Left lung (tissue), 10 donors: Measurements from ENCODE around the gene MAPK8IP3. TPM values are rescaled to one million over a fixed set of nuclear protein-coding genes. Genes with fewer than 3 reads are reported as not detected.

Experiments
- ATAC-seq: fragments of 200-7000 bp; cut with Tn5 transposase; one replicate; pipeline ENCODE4 v1.9.1; 2020; ENCODE audit warnings: moderate library complexity
- DNase-seq, 4 donors: peaks; one replicate each; pipeline ENCODE4 v3.0.0-alpha.2; 2013 to 2020
- H3K27ac ChIP-seq, 2 donors: fragments of 200-600 bp; sonication (generic) in 1 of 2; one replicate each; pipeline versions ENCODE4 v1.5.0 to v1.8.0; 2020 to 2021
- H3K27me3 ChIP-seq, 2 donors: fragments of 200-600 bp; sonication (generic) in 1 of 2; one replicate each; pipeline versions ENCODE4 v1.5.0 to v1.8.0; 2020 to 2021
- H3K36me3 ChIP-seq, 2 donors: fragments of 200-600 bp; sonication (generic) in 1 of 2; one replicate each; pipeline versions ENCODE4 v1.5.0 to v1.8.0; 2020 to 2021
- H3K4me1 ChIP-seq, 2 donors: fragments of 200-600 bp; one replicate each; pipeline ENCODE4 v1.8.0; 2021
- H3K4me3 ChIP-seq, 2 donors: fragments of 200-600 bp; sonication (generic) in 1 of 2; one replicate each; pipeline versions ENCODE4 v1.5.0 to v1.8.0; 2020 to 2021; ENCODE audit warnings: mild to moderate bottlenecking in 1 of 2
- H3K9me3 ChIP-seq, 2 donors: fragments of 200-600 bp; sonication (generic) in 1 of 2; one replicate each; pipeline versions ENCODE4 v1.5.0 to v1.8.0; 2020 to 2021
- CTCF ChIP-seq, 2 donors: fragments of 200-600 bp; sonication (generic) in 1 of 2; IDR thresholded peaks; one replicate each; pipeline versions ENCODE4 v1.5.0 to v1.8.0; 2021; ENCODE audit warnings: antibody characterized with exemption in 2 of 2
- intact Hi-C, 2 donors: fragments of 100-400 bp; cut with DNase I; formaldehyde crosslinking; loops; one replicate each; pipeline versions ENCODE4 v1.11.2 to v1.14.2; 2022
- polyA plus RNA-seq, 6 donors: library from polyadenylated mRNA; unstranded; fragments of 120-200 nt; gene quantifications; one replicate each; pipeline ENCODE4 v1.2.1, GENCODE V29; 2013; ENCODE audit not compliant: insufficient read length in 6 of 6
- total RNA-seq, 2 donors: library from RNA; stranded (reverse); fragmentation: NEBNext Ultra II Directional; extraction: Animal tissue kit (Norgen Biotek cat#: 25700); gene quantifications; one replicate each; pipeline ENCODE4 v1.2.1, GENCODE V29; 2021
- donor health status: DM: no; HTN: yes; CAD: no.
- donor health status: DM: no; HTN: no; CAD: no.

The MAPK8IP3 gene
- total and polyA plus RNA-seq, 8 donors = 48.1 to 85.9 (median 64.0) TPM

DNA sequence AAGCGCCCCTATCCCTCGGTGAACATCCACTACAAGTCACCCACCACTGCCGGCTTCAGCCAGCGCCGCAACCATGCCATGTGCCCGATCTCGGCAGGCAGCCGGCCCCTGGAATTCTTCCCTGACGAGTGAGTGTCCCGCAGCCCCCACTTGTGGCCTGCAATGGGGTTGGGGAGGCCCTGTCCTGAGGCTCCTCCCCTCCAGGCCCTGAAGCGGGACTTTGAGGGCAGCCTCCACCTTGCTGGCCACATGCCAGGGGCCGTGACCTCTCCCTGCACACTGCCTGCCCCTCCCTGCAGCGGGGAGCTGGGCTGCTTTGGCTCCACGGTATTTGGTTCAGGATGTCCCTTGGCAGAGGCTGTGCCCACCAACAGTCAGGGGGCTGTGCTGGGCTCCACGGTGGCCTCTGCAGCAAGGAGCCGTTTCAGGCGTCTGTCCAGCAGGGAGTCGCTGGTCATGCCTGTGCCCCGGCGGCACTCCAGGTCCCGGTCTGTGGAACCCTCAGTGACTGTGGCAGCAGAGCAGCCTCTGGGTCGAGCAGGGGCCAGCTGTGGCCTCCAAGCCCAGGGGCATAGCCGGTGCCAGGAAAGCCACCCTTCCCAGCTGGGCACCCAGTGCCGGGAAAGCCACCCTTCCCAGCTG is 57.0 kb downstream of the MAPK8IP3 start:
- Histone ChIP-seq H3K9me3 (no peaks in the 10 kb centered on the region), H3K36me3 (peaks cover 0 to 100% of the 10 kb centered on the region in 2 donors), H3K27me3 (no peaks in the 10 kb centered on the region), H3K27ac (no peak overlapping the region), H3K4me3 (no peak overlapping the region), H3K4me1 (no peaks in the 10 kb centered on the region)
- ATAC-seq (no peak), DNase-seq (no peak)
- intact Hi-C loops = no loop called here
- no peak for TF ChIP-seq CTCF (IDR thresholded peaks at IDR 0.05)

GRCh38 chr16:1763521-1764511 is 57.8 kb downstream of the MAPK8IP3 start:
- no peak overlapping the region for H3K4me3 ChIP-seq

GRCh38 chr16:1764971-1765370 is 59.0 kb downstream of the MAPK8IP3 start:
- Histone ChIP-seq H3K27me3 (no peaks in the 10 kb centered on the region), H3K4me1 (peaks cover under 1 to 4% of the 10 kb centered on the region in 2 donors), H3K4me3 (no peak overlapping the region), H3K9me3 (no peaks in the 10 kb centered on the region), H3K27ac (no peak overlapping the region), H3K36me3 (peaks cover 0 to 96% of the 10 kb centered on the region in 2 donors)
- TF ChIP-seq CTCF (IDR thresholded peaks at IDR 0.05) = no peak
- ATAC-seq (no peak), DNase-seq (no peak)
- intact Hi-C loops = no loop called here

More at GRCh38 chr16:1763521-1764511, 57.8 kb downstream of the MAPK8IP3 start:
- Histone ChIP-seq H3K27me3 (no peaks in the 10 kb centered on the region), H3K36me3 (peaks cover 0 to 100% of the 10 kb centered on the region in 2 donors), H3K27ac (no peak overlapping the region), H3K4me1 (no peaks in the 10 kb centered on the region), H3K9me3 (no peaks in the 10 kb centered on the region)
- ATAC-seq (no peak), DNase-seq (no peak)
- no peak for TF ChIP-seq CTCF (IDR thresholded peaks at IDR 0.05)
- intact Hi-C loops = no loop called here

DNA sequence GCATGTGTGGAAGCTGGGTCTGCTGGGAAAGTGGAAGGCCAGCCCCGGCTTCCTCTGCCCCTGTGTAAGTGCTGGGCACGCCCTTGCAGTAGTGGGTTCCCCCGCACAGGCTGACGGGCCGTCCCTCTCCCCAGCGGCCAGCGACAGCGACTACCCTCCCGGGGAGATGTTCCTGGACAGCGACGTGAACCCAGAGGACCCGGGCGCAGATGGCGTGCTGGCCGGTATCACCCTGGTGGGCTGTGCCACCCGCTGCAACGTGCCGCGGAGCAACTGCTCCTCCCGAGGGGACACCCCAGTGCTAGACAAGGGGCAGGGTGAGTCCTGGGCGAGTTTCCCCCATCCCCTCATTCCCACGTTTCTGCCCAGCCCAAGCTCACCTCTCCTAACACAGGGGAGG is 59.8 kb downstream of the MAPK8IP3 start:
- Histone ChIP-seq H3K4me1 (peaks cover 8 to 13% of the 10 kb centered on the region in 2 donors), H3K4me3 (no peak overlapping the region), H3K36me3 (peaks cover 0 to 87% of the 10 kb centered on the region in 2 donors), H3K27ac (no peak overlapping the region), H3K9me3 (no peaks in the 10 kb centered on the region), H3K27me3 (no peaks in the 10 kb centered on the region)
- TF ChIP-seq CTCF (IDR thresholded peaks at IDR 0.05) = no peak
- DNase-seq = no peak
- ATAC-seq = no peak
- intact Hi-C loops = no loop called here

DNA sequence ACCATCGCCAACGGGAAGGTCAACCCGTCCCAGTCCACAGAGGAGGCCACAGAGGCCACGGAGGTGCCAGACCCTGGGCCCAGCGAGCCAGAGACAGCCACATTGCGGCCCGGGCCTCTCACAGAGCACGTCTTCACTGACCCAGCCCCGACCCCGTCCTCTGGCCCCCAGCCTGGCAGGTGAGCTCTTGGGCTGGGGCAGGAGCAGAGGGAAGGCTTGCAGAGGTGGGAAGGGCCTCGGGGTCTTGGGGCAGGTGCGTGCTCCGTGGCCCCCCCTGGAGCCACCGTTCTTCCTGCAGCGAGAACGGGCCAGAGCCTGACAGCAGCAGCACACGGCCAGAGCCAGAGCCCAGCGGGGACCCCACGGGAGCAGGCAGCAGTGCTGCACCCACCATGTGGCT is 60.2 kb downstream of the MAPK8IP3 start:
- ATAC-seq = no peak
- H3K36me3 ChIP-seq = peaks cover 0 to 83% of the 10 kb centered on the region in 2 donors
- no peak for TF ChIP-seq CTCF (IDR thresholded peaks at IDR 0.05)
- H3K4me3 ChIP-seq = no peak overlapping the region
- peaks cover 8 to 14% of the 10 kb centered on the region in 2 donors for H3K4me1 ChIP-seq
- H3K9me3 ChIP-seq = no peaks in the 10 kb centered on the region
- no peak for DNase-seq
- no peaks in the 10 kb centered on the region for H3K27me3 ChIP-seq
- H3K27ac ChIP-seq = no peak overlapping the region
- intact Hi-C loops = no loop called here
